Cortex of kidney (tissue), 1 donor: ENCODE results near the gene KHDC1.
"Not testable (repeated sequence)": the region's sequence is repeated elsewhere in the genome, so short reads cannot be mapped to it uniquely, and the experiment has no call there.

Experiments
- DNase-seq: peaks from one replicate; lab custom pipeline; 2025; lab: John Stamatoyannopoulos, UW

KHDC1 gene

GRCh38 chr6:73250016-73250415 is 13.0 kb downstream of the KHDC1 start:
- DNase-seq, result no peak

DNA sequence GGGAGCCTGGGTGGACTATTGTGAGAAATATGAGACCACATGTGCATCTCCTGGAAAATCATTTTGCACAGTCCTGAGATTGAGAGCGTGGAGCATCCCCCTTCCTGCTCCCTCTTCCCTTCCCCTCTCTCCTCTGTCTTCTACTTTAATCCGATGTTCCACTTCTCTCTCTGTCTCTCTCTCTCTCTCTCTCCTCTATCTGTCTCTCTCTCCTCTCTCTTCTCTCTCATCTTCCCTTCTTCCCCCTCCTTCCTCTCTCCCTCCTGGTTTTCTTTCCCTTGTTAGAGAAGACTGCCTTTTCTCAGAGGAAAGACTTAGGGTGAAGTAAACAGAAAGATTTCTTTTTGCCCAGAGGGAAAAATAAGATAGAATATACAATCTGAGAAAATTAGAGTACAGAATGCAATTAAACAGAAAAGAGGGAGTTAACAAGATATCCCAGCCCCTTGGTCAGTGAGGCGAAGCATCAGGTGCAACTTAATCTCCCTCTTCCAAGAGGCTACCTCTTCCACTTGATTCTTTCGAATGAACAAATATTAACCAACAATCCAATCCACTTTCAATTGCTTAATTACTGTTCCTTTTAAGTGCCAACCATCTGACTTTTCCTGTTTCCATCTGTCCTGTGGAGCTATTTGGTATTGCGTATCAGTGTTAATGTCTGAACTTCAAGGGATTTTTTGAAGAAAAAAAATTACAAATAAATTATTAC is 14.6 kb downstream of the KHDC1 start:
- DNase-seq, result no peak

GRCh38 chr6:73242001-73242400 is 21.0 kb downstream of the KHDC1 start:
- DNase-seq, result no peak

- no peak for DNase-seq
Measured at GRCh38 chr6:73240730-73241129, 22.3 kb downstream of the KHDC1 start.

GRCh38 chr6:73236144-73236750 is 26.7 kb downstream of the KHDC1 start:
- DNase-seq, result no peak

- DNase-seq, result no peak
Measured at GRCh38 chr6:73234733-73235132, 28.3 kb downstream of the KHDC1 start.

- DNase-seq, result not testable (repeated sequence)
Measured at GRCh38 chr6:73233971-73234370, 29.0 kb downstream of the KHDC1 start.

DNA sequence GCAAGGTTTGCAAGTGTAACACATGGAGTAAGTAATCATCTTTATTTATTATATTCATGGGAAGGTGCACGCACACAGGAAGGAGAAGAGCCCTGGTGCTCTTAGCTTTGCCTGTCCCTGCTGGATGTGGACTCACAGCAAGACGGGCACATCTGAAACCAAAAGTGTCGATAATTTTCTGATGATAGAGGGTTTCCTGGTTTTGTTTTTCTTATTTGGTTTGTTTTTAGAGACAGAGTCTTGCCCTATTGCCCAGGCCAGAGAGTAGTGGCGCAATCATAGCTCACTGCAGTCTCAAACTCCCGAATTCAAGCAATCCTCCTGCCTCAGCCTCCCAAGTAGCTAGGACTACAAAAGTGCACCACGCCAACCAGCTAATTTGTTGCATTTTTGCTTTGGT is 29.9 kb downstream of the KHDC1 start:
- no peak for DNase-seq

DNA sequence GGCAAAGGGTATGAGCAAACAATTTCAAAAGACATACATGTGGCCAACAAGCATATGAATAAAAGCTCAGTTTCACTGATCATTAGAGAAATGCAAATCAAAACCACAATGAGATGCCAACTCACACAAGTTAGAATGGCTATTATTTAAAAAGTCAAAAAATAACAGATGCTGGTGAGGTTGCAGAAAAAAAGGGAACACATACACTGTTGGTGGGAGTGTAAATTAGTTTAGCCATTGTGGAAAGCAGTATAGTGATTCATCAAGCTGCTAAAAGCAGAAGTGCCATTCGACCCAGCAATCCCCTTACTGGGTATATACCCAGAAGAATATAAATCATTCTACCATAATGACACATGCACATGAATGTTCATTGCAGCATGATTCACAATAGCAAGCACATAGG is 31.0 kb downstream of the KHDC1 start:
- DNase-seq, result no peak

DNA sequence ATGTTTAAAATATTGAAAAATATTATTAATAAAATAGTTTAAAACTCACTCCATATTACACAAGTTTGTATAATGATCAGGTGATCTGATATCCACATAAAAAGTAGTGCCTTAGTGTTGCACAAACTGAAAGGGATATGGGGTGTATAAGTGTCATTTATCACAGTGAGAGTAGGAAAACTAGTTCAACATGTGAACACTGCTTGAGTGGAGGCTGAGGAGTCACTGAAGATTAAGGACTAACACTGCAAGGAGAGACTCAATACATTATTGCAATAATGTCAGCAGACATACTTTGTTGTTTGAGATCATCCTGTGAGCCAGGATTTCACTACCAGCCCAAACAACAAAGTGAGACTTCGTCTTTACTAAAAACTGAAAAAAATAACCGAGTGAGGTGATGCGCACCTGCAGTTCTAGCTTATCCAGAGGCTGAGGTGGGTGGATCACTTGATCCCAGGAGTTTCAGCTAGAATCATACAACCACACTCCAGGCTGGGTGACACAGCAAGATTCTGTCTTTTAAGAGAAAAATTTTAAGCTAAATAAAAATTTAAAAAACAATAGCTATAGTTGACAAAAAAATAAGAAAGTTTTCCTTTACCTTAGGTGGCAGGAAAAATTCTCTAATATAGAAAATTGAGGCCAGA is 35.3 kb downstream of the KHDC1 start:
- no peak for DNase-seq

DNA sequence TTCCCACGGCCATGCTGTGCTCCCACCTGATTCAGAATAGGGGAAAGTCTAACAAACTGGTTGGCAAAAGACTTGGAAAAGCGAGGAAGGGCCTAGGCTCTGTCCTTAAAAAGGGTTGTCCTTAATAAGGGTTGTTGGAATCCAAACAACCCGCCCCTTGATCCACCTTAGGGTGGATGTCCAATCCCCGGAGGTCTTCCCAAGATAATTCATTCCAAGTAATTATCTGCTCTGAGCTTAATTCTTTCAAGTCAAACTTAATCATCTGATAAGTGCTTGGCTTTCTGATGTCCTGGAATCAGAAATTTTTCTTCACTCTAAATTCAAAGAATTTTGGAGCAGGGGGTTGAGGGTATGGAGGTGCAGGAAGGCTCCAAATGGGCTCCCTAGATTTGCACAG is 37.6 kb downstream of the KHDC1 start, which contains the start of gene KHDC1L:
Gene KHDC1L (minus strand): TSS at position 101 of the 400 bp plus-strand sequence. CDS start 88 bp downstream, at position 13.
- DNase-seq, result no peak

- DNase-seq, result no peak
Measured at GRCh38 chr6:73216859-73217258, 46.1 kb downstream of the KHDC1 start.

- no peak for DNase-seq
Measured at GRCh38 chr6:73209117-73209516, 53.9 kb downstream of the KHDC1 start.

GRCh38 chr6:73207221-73207837 is 55.7 kb downstream of the KHDC1 start:
- DNase-seq, result no peak

- no peak for DNase-seq
Measured at GRCh38 chr6:73204252-73204651, 58.7 kb downstream of the KHDC1 start.

DNA sequence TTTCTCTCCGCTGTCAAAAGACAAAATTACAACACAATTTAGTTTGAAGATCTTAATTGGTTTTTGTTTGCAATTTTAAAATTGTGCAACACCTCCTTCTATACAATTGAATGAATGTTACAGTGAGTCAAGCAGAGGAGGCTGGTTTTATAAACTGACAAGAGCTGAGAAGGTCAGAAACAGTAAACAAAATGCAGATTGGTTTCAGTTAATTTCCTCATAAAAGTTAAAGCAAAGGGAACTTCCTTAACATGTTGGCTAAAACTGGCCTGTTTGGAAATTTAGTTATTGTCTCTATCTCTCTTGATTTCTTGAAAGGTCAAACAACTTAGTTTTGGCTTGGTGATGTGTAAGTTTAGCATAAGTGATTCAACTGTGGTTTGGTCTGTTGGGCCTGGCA is 59.9 kb downstream of the KHDC1 start:
- DNase-seq, result no peak

- no peak for DNase-seq
Measured at GRCh38 chr6:73200735-73201134, 62.3 kb downstream of the KHDC1 start.

DNA sequence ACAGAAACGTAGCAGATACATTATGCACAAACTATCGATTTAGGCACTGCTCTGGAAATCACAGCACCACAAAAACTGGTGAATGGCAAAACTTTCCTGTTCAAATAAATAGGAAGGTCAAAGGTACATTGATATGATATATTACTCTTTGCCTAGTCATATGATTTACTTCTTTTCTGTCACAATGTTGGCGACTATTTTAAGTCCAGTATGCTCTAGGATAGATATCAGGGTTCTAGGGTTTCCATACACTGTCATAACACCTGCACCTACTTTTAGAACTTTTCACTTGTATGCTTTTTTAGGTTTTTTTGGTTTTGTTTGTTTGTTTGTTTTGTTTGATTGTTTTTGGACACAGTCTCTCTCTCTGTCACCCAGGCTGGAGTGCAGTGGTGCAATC is 62.7 kb downstream of the KHDC1 start:
- DNase-seq, result no peak

- no peak for DNase-seq
Measured at GRCh38 chr6:73194744-73195143, 68.3 kb downstream of the KHDC1 start.

GRCh38 chr6:73193302-73193701 is 69.7 kb downstream of the KHDC1 start:
- not testable (repeated sequence) for DNase-seq
